Mammary epithelial cell (primary cell): ENCODE results near the gene SLC26A5.

Experiments
- EZH2 ChIP-seq: IDR thresholded peaks from 2 replicates; pipeline ENCODE4 v1.6.1; 2012; ENCODE audit warnings: low read length, inconsistent platforms, borderline replicate concordance
- TF ChIP-seq, protein P1 (sequence below), 2 donors: IDR thresholded peaks in 1 of 2; conservative IDR thresholded peaks in 1 of 2; 2 replicates each; pipeline ENCODE4 v1.5.1; 2011 to 2012; ENCODE audit warnings: inconsistent platforms in 2 of 2, low read length in 2 of 2, mild to moderate bottlenecking in 2 of 2, control low read depth in 1 of 2, low read depth in 1 of 2; ENCODE audit not compliant: insufficient read depth in 1 of 2; ENCODE audit errors: extremely low read depth in 1 of 2

DNA sequence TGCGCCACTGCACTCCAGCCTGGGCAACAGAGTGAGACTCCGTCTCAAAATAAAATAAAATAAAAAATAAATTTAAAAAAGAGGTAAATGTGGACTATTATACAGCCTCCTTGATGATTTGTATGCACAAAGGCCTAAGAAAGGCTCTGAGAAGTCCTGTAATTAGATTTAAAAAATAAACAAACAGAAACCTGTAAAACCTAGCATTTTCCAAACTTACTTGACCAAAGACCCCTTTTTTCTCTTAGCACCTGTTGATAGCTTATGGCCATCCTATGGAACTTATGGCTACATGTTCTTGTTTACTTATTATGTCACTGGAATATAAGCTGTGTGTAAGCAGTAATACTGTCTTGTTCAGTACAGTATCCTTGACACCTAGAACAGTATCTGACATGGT is 107.1 kb downstream of the SLC26A5 start:
- TF ChIP-seq, protein P1, sequence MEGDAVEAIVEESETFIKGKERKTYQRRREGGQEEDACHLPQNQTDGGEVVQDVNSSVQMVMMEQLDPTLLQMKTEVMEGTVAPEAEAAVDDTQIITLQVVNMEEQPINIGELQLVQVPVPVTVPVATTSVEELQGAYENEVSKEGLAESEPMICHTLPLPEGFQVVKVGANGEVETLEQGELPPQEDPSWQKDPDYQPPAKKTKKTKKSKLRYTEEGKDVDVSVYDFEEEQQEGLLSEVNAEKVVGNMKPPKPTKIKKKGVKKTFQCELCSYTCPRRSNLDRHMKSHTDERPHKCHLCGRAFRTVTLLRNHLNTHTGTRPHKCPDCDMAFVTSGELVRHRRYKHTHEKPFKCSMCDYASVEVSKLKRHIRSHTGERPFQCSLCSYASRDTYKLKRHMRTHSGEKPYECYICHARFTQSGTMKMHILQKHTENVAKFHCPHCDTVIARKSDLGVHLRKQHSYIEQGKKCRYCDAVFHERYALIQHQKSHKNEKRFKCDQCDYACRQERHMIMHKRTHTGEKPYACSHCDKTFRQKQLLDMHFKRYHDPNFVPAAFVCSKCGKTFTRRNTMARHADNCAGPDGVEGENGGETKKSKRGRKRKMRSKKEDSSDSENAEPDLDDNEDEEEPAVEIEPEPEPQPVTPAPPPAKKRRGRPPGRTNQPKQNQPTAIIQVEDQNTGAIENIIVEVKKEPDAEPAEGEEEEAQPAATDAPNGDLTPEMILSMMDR (conservative IDR thresholded peaks at IDR 0.05 in 1 of 2, IDR thresholded peaks at IDR 0.05 in 1 of 2; ENCODE audit: extremely low read depth in 1 of 2, insufficient read depth in 1 of 2, low read depth in 1 of 2, low read length in 2 of 2), result no peak
- TF ChIP-seq EZH2, result no peak
